HepG2 (cell line): ENCODE results near the gene RANBP3.

ENCODE experiments used
- BHLHE40 ChIP-seq: IDR thresholded peaks from 2 replicates; pipeline ENCODE4 v1.6.1; 2011; ENCODE audit warnings: low read length, improper control_type of control experiment
- CCAR2 ChIP-seq: fragments of 200-400 bp; formaldehyde crosslinking; optimal IDR thresholded peaks from 2 replicates; pipeline ENCODE3; 2018; ENCODE audit warnings: low read depth, mild to moderate bottlenecking, low read length, moderate library complexity
- CTCF ChIP-seq: sonication (generic); formaldehyde crosslinking; IDR thresholded peaks from 2 replicates; pipeline ENCODE4 v1.5.0; 2020; ENCODE audit warnings: mild to moderate bottlenecking, missing genetic modification reagents, moderate library complexity
- ETV5 ChIP-seq: IDR thresholded peaks from 2 replicates; pipeline ENCODE4 v1.6.1; 2018; ENCODE audit warnings: missing biosample characterization, missing genetic modification reagents, inconsistent platforms, borderline replicate concordance
- EZH2 ChIP-seq: conservative IDR thresholded peaks from 2 replicates; pipeline ENCODE4 v1.6.1; 2012; ENCODE audit warnings: mild to moderate bottlenecking, low read depth, low read length, moderate library complexity
- KDM4B ChIP-seq: sonication (generic); formaldehyde crosslinking; IDR thresholded peaks from 2 replicates; pipeline ENCODE4 v1.4.0; 2020; ENCODE audit warnings: missing genetic modification reagents
- MAFF ChIP-seq: IDR thresholded peaks from 2 replicates; pipeline ENCODE4 v1.6.1; 2011; ENCODE audit warnings: low read depth, low read length, improper control_type of control experiment
- MXI1 ChIP-seq: IDR thresholded peaks from 3 replicates; pipeline ENCODE4 v1.6.1; 2012; ENCODE audit warnings: low read depth, low read length, inconsistent platforms, borderline replicate concordance
- RXRA ChIP-seq: sonication (generic); formaldehyde crosslinking; IDR thresholded peaks from 2 replicates; pipeline ENCODE4 v1.5.1; 2020; ENCODE audit warnings: missing genetic modification reagents
- TAF15 ChIP-seq: fragments of 200-400 bp; formaldehyde crosslinking; IDR thresholded peaks from one replicate; pipeline ENCODE4 v1.6.1; 2018; ENCODE audit warnings: mild to moderate bottlenecking, low read depth, low read length; ENCODE audit not compliant: poor library complexity, severe bottlenecking
- ZNF121 ChIP-seq: sonication (generic); formaldehyde crosslinking; IDR thresholded peaks from 2 replicates; pipeline ENCODE4 v1.5.0; 2020; ENCODE audit warnings: mild to moderate bottlenecking, missing genetic modification reagents

- no peak for TF ChIP-seq TAF15
- no peak for TF ChIP-seq CTCF (CRISPR knock-in tag)
- TF ChIP-seq EZH2, result no peak
- TF ChIP-seq BHLHE40, result no peak
- no peak for TF ChIP-seq RXRA (CRISPR knock-in tag)
- TF ChIP-seq CCAR2, result no peak
- TF ChIP-seq MXI1, result no peak
- no peak for TF ChIP-seq MAFF
- TF ChIP-seq KDM4B (CRISPR knock-in tag), result no peak
- no peak for TF ChIP-seq ETV5
- TF ChIP-seq ZNF121, result no peak
Measured at GRCh38 chr19:5971714-5972354, 6.1 kb downstream of the RANBP3 start.
